Sigmoid colon (tissue), 4 donors: ENCODE measurements around the gene KLF5.

ENCODE experiments used
- CTCF ChIP-seq, 4 experiments: fragments of 450-650 bp in 3 of 4; fragments of 200-600 bp in 1 of 4; IDR thresholded peaks; one replicate each; pipeline ENCODE4 v1.5.1; 2016 to 2019; ENCODE audit warnings: antibody characterized with exemption in 4 of 4, mild to moderate bottlenecking in 3 of 4, moderate library complexity in 2 of 4
- EP300 ChIP-seq, 4 donors: sonication (generic); formaldehyde crosslinking; IDR thresholded peaks; one replicate each; pipeline ENCODE4 v1.6.1; 2017; ENCODE audit warnings: antibody characterized with exemption in 4 of 4
- POLR2A ChIP-seq, 2 donors: fragments of 450-650 bp; IDR thresholded peaks; one replicate each; pipeline ENCODE4 v1.6.1; 2016; ENCODE audit warnings: antibody characterized with exemption in 2 of 2, mild to moderate bottlenecking in 2 of 2, moderate library complexity in 2 of 2

- TF ChIP-seq CTCF (IDR thresholded peaks at IDR 0.05) (no peak), POLR2A (IDR thresholded peaks at IDR 0.05) (no peak), EP300 (IDR thresholded peaks at IDR 0.05) (no peak)
Measured at GRCh38 chr13:73045031-73045430, 13.8 kb upstream of the KLF5 start.
